HG02970 (cell line): ENCODE measurements around the gene PSMA6.
"Not testable (repeated sequence)": the region's sequence is repeated elsewhere in the genome, so short reads cannot be mapped to it uniquely, and the experiment has no call there.

Experiments
- ATAC-seq: cut with Tn5 transposase; IDR thresholded peaks from one replicate; pipeline ENCODE4 v1.9.1; 2021; ENCODE audit warnings: mild to moderate bottlenecking, moderate library complexity, moderate number of reproducible peaks; ENCODE audit not compliant: unreplicated experiment, low FRiP score

Gene PSMA6

DNA sequence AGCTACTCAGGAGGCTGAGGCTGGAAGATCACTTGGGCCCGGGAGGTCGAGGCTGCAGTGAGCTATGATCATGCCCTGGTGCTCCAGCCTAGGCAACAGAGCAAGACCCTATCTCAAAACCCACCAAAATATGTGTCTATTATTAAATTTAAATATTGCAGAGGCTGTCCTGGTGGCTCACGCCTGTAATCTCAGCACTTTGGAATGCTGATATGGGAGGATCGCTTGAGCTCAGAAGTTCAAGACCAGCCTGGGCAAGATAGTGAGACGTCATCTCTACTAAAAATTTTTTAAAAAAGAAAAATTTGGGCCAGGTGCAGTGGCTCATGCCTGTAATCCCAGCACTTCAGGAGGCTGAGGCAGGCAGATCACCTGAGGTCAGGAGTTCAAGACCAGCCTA lies 13.9 kb downstream of the PSMA6 start:
- no peak for ATAC-seq

DNA sequence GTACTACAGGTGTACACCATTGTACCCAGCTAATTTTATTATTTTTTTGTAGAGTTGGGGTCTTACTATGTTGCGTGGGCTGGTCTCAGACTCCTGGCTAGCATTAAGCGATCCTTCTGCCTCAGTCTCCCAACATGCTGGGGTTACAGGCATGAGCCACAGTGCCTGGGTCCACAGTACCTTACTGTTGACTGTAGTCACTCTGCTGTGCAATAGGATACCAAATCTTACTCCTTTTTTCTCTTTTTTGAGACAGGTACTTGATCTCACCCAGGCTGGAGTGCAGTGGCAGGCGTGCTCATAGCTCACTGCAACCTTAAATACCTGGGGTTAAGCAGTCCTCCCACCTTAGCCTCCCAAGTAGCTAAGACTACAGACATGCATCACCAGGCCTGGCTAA lies 25.6 kb downstream of the PSMA6 start:
- ATAC-seq: no peak

DNA sequence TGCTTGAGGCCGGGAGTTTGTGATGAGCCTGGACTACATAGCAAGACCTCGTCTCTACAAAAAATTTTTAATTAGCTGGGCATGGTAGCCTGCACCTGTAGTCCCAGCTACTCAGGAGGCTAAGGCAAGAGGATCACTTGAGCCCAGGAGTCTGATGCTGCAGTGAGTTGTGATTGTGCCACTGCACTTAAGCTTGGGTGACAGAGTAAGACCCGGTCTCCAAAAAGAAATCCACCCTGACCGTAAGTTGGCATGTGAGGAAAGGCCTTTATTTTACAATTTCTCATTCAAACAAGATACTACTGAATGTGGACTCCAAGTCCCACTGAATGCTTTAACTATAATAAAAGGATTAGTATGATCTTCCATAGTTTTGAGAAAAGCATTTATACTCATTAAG lies 27.3 kb downstream of the PSMA6 start:
- ATAC-seq: no peak

DNA sequence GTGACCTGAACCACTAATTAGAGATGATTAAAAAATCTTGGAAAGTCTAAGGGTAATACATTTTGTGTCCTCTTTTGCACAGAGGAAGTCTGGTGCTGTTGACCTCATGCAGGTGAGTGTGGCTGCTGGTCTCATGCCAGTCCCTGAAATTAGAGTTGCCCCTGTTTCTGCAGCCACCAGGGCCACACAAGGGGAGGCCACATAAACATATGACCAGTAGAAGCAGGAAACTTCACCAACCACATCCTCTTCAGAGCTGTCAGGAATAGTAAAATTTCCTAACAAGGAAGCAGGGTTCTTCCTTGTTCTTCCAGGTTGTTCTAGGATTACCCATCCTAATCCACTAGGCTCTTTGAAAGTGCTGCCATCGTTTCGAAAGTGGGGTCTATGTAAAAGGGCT lies 28.3 kb downstream of the PSMA6 start:
- no peak for ATAC-seq

DNA sequence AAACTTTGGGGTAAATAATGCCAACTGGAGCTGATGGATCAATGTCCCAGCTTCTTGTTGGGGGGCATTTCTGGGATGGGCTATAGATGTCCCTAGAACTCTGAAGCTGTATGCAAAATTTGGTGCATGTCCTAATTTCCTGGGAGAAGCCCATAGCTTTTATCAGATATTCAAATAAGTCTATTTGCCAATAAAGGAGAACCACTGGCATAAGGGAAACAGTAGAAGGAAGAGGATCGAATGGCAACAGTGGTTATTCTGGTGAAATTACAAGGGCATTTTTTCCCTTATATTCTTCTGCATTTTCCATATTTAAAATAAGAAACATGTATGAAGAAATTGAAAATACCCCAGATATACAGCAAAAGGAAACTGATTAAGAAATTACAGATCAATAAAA lies 34.2 kb downstream of the PSMA6 start:
- ATAC-seq: no peak

- ATAC-seq: no peak
Observed at GRCh38 chr14:35331605-35332516, 39.7 kb downstream of the PSMA6 start.

GRCh38 chr14:35332517-35333263 lies 40.5 kb downstream of the PSMA6 start:
- ATAC-seq: no peak

- no peak for ATAC-seq
Observed at GRCh38 chr14:35333264-35333730, 41.1 kb downstream of the PSMA6 start.

DNA sequence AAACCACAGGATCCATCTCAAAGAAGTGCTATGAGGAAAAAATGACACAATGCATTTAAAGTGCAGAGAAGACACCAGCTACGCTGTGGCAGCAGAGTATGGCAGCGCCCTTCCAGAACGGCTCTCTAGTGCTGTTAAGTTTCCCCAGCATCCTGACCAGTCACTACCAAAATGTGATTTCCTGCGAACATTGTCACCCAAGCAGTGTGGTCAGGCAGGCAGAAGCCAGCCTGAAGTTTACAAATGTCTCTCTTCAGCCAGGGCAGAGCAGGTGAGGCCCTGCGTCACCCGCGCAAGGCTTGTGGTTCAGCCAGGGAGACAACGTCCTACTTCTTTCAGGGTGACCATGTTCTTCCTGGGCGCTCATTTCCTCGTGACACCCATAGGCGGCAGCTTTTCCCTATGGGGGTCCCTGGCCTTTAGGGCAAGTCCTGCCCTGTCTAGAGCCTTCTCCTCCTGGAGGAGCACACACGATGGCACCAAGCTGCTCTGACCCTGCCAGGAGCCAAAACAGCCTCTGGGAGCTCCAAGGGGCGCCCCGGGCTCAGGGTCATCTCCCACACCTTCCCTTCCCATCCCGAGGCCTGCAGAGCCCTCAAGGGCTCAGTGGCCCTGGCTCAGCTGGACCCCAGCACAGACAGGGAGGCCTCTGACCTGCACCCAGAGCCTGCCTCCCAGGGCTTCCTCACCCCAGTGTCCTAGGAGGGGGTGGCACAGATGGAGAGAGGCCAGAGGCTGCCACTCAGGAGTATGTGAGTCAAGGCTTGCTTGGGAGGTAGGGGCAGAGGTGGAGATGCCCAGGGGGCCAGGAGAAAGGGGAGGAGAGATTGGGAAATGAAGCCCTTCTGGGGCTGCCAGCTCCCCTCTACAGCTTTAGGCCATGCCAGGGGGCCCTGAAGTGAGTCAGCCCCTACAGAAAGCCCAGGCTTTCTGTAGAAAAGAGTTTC lies 41.9 kb downstream of the PSMA6 start:
- ATAC-seq: no peak

DNA sequence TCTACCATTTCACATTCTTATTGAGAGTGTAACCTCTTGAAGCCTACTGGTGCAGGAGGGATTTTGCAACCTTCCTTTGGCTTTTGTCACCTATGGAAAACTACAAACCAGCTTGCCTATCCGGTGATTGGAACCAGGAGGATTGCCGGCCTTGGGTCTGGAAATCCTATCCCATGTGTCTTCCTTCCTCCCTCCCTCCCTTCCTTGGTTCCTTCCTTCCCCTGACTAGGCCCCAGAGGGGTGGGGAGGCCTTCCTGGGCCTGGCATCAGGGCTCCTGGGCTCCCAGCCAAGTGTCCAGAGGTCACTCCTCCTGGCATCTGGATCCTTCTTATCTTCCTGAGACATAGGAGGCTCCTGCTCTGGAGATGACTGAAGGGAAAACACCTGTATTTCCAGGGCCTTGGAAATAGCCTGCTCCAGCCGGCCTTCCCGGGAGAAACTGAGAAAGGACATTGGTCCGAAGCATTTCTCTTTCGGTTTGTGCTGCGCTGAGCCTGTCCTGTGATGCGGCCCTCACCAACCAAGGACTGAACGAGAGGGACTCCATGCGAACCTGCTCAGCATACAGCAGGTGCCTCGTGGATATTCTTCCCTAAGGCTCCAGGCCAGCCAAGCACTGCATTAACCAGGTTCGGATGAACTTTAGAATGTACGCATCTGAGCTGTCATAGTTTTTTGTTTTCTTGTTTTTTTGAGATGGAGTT lies 43.4 kb downstream of the PSMA6 start:
- ATAC-seq: no peak

DNA sequence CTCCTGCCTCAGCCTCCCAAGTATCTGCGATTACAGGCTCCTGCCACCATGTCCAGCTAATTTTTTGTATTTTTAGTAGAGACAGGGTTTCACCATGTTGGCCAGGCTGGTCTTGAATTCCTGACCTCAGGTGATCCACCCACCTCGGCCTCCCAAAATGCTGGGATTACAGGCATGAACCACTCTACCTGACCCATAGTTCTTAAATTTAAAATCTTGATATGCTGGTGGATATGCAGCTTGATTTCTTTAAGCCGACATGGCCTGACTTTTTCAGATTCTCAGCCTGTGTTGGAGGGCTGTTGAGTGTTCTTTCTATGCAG lies 44.0 kb downstream of the PSMA6 start:
- not testable (repeated sequence) for ATAC-seq

- ATAC-seq: no peak
Observed at GRCh38 chr14:35336494-35337268, 44.5 kb downstream of the PSMA6 start.

GRCh38 chr14:35337269-35338255 lies 45.4 kb downstream of the PSMA6 start:
- ATAC-seq: no peak

GRCh38 chr14:35338731-35339405 lies 46.7 kb downstream of the PSMA6 start:
- no peak for ATAC-seq

DNA sequence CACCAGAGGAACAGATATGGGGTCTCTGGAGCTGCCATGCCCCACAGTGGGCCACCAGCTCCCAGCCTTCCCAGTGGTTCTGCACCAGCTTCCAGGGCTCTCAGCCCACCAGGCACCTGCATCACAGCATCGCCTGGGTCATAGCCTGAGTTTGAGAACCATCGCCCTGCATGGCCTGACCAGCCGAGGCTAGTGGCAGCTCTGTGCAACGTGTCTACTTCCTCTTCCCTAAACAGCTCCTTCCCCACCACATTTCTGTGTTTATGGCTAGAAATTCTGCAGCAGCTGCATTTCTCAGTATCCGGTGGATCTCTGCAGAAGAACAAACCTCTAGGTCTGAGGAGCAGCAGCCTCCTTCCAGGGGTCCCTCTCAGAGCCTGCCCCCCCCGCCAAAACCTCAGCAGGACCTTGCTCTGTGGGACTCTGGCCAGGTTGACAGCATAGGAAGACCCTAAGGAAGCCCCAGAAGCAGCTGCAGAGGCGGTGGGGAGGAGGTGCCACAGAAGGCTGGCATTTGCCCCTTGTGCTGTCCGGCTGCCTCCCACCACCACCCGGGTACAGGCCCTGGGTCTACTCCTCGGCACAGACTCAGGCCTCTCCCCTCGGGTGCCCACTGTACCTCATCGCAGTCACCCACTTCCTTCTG lies 47.7 kb downstream of the PSMA6 start:
- no peak for ATAC-seq

DNA sequence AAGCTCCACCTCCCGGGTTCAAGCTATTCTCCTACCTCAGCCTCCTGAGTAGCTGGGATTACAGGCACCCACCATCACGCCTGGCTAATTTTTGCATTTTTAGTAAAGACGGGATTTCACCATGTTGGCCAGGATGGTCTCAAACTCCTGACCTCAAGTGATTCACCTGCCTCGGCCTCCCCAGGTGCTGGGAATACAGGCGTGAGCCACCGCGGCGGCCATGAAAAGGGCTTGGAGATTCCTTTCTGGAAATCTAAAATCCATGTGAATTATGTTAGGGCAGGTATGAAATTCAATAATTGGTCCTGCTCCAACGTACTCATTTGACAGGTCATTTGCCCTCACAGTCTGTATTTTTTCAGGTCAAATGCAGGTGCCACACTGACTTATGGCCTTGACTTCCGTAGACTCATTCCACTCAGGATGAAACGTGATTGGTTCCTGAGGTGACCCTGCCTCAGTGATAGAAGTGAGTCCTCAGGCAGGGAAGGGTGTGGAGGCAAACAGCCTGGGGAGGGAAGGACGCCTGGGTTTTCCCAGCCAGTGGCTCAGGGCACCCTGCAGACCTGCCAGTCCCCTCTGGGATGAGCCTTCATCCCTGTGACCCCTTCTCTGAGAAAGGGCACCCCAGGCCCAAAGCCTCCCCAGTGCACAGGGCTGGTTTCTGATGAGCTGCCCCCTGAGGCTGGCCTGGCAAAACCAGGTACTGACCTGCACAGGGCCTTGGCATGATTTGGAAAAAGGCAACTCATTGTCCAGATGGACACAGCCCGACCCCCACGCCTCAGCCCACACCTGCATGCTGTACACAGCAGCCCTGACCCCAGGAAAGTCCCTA lies 48.7 kb downstream of the PSMA6 start:
- no peak for ATAC-seq
